ENCODE results near the gene MRPS22.

DNA sequence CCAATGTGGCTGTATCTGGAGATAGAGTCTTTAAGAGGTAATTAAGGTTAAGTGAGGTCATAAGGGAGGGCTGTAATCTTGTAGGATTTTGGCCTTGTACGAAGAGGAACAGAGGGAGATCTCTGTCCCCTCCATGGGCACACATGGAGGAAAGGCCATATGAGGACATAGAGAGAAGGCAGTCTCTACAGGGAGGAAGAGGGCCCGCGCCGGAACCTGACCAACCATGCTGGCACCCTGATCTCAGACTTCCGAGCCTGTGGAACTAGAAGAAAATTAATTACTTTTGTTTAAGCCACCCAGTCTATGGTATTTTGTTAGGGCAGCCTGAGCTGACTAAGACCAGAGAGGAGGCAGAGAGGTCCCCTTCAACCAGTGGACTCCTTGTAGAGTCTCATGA, 17.7 kb upstream of the MRPS22 start:
- no peak for TF ChIP-seq CTCF (IDR thresholded peaks at IDR 0.05)
- no peak for TF ChIP-seq POLR2AphosphoS5 (IDR thresholded peaks at IDR 0.05)
- no peak for TF ChIP-seq POLR2A (IDR thresholded peaks at IDR 0.05)
- TF ChIP-seq EP300 (IDR thresholded peaks at IDR 0.05): no peak

All from suprapubic skin (tissue), 4 donors.